ENCODE results near the gene SLC22A13.

- TF ChIP-seq, protein P1, sequence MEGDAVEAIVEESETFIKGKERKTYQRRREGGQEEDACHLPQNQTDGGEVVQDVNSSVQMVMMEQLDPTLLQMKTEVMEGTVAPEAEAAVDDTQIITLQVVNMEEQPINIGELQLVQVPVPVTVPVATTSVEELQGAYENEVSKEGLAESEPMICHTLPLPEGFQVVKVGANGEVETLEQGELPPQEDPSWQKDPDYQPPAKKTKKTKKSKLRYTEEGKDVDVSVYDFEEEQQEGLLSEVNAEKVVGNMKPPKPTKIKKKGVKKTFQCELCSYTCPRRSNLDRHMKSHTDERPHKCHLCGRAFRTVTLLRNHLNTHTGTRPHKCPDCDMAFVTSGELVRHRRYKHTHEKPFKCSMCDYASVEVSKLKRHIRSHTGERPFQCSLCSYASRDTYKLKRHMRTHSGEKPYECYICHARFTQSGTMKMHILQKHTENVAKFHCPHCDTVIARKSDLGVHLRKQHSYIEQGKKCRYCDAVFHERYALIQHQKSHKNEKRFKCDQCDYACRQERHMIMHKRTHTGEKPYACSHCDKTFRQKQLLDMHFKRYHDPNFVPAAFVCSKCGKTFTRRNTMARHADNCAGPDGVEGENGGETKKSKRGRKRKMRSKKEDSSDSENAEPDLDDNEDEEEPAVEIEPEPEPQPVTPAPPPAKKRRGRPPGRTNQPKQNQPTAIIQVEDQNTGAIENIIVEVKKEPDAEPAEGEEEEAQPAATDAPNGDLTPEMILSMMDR (IDR thresholded peaks at IDR 0.05), result no peak
- no peak for TF ChIP-seq POLR2A (IDR thresholded peaks at IDR 0.05)
- TF ChIP-seq EP300 (IDR thresholded peaks at IDR 0.05), result no peak
- no peak for TF ChIP-seq POLR2AphosphoS5 (IDR thresholded peaks at IDR 0.05)
Measured at GRCh38 chr3:38265604-38266307, at the start of gene SLC22A13.
